Neural crest cell (in vitro differentiated cells): Measurements from ENCODE around the gene ARHGAP10. TPM values are rescaled to one million over a fixed set of nuclear protein-coding genes. Genes with fewer than 3 reads are reported as not detected.

ENCODE experiments used
- DNase-seq: peaks from one replicate; pipeline ENCODE4 v3.0.0; 2021; ENCODE audit warnings: low read depth, mixed read lengths, low spot score
- H3K27ac Mint-ChIP-seq: one replicate; pipeline ENCODE4 v1.8.0; 2021; ENCODE audit warnings: mild to moderate bottlenecking, mixed read lengths; ENCODE audit not compliant: unreplicated experiment
- H3K27me3 Mint-ChIP-seq: 2 replicates; pipeline ENCODE4 v1.8.0; 2021; ENCODE audit warnings: low read depth, mild to moderate bottlenecking, mixed read lengths
- H3K36me3 Mint-ChIP-seq: 2 replicates; pipeline ENCODE4 v1.8.0; 2021; ENCODE audit warnings: low read depth, mild to moderate bottlenecking, mixed read lengths
- H3K4me1 Mint-ChIP-seq: 2 replicates; pipeline ENCODE4 v1.8.0; 2021; ENCODE audit warnings: mixed read lengths
- H3K4me3 Mint-ChIP-seq: one replicate; pipeline ENCODE4 v1.8.0; 2021; ENCODE audit warnings: mild to moderate bottlenecking, mixed read lengths
- H3K9me3 Mint-ChIP-seq: 2 replicates; pipeline ENCODE4 v1.8.0; 2021; ENCODE audit warnings: mixed read lengths
- CTCF ChIP-seq: fragments of 200-600 bp; sonication (generic); conservative IDR thresholded peaks from 2 replicates; pipeline ENCODE4 v1.5.0; 2021; ENCODE audit warnings: antibody characterized with exemption, mild to moderate bottlenecking
- total RNA-seq: library from RNA; stranded (reverse); gene quantifications from 2 replicates; pipeline ENCODE4 v1.2.1, GENCODE V29; 2021

Gene ARHGAP10
- total RNA-seq, 1 donor from 2014 or later, result 4.0 TPM

- Mint-ChIP-seq H3K27me3 (no peaks in the 10 kb centered on the region), H3K36me3 (no peaks in the 10 kb centered on the region), H3K4me1 (peaks cover 6% of the 10 kb centered on the region), H3K9me3 (no peaks in the 10 kb centered on the region), H3K4me3 (no peak overlapping the region), H3K27ac (no peak overlapping the region)
- DNase-seq, result no peak
- no peak for TF ChIP-seq CTCF
Observed at GRCh38 chr4:148017801-148018200, 285.9 kb downstream of the ARHGAP10 start.

DNA sequence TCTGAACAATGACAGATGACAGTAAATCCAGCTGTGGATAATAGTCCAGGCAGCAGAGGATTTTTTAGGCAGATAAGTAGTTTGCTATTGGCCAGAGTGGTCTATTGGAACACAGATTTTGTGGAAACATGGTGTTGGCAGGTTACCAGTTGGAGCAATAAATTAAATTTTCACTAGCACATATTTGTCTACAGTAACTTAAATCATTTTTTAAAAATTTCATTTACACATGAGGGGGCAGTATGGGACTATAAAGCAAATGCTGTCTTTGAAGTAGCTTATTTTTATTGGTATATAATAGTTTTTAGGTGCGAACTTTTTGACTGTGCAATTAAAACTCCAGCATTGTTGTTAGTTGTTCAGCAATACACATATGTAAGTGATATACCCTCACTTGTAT is 289.8 kb downstream of the ARHGAP10 start:
- H3K27me3 Mint-ChIP-seq, result no peaks in the 10 kb centered on the region
- no peaks in the 10 kb centered on the region for H3K36me3 Mint-ChIP-seq

GRCh38 chr4:148022975-148023374 is 291.1 kb downstream of the ARHGAP10 start:
- TF ChIP-seq CTCF, result no peak
- H3K27ac Mint-ChIP-seq, result no peak overlapping the region
- H3K4me1 Mint-ChIP-seq, result peaks cover 14% of the 10 kb centered on the region
- peaks cover 3% of the 10 kb centered on the region for H3K9me3 Mint-ChIP-seq
- H3K27me3 Mint-ChIP-seq, result no peaks in the 10 kb centered on the region
- peaks cover 2% of the 10 kb centered on the region for H3K36me3 Mint-ChIP-seq
- H3K4me3 Mint-ChIP-seq, result no peak overlapping the region
- DNase-seq, result no peak

More for the DNA sequence above, 289.8 kb downstream of the ARHGAP10 start:
- DNase-seq, result no peak
- TF ChIP-seq CTCF, result no peak
- H3K9me3 Mint-ChIP-seq, result no peaks in the 10 kb centered on the region
- no peak overlapping the region for H3K27ac Mint-ChIP-seq
- no peak overlapping the region for H3K4me3 Mint-ChIP-seq
- H3K4me1 Mint-ChIP-seq, result peaks cover 10% of the 10 kb centered on the region

DNA sequence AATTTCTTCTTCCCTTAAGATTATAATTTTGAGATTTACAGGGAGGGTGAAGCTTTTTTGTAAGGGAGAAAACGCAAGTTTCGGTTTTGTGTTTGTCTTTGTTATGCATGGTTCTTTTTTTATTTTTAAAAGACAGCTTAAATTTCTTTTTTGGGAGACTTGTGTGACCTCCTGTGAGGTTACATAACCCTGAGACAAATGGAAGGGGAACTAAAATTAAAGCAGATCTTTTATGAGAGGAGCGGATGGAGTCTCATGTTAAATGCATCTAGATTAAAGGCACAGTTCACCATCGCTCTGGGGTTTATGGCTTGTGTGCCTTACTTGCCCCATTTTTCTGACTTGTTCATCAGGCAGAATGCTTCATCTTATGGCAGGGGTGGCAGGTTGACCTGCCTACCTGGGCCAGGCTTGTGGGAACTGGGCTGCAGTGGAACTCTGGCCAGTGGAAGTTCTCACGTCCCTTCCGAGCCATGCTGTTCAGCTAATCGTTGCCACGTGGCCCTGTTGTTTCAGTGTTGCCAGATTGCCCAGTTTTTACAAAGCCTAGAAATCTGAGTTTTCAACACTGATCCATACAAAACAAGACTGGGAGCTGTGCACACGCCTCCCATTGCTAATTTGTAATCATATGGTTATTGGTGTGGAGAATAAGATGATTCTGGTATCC is 291.8 kb downstream of the ARHGAP10 start:
- DNase-seq, result no peak
- no peak overlapping the region for H3K27ac Mint-ChIP-seq
- H3K4me1 Mint-ChIP-seq, result peaks cover 13% of the 10 kb centered on the region
- H3K9me3 Mint-ChIP-seq, result peaks cover 7% of the 10 kb centered on the region
- no peak overlapping the region for H3K4me3 Mint-ChIP-seq
- H3K27me3 Mint-ChIP-seq, result no peaks in the 10 kb centered on the region
- peaks cover 6% of the 10 kb centered on the region for H3K36me3 Mint-ChIP-seq
- no peak for TF ChIP-seq CTCF

DNA sequence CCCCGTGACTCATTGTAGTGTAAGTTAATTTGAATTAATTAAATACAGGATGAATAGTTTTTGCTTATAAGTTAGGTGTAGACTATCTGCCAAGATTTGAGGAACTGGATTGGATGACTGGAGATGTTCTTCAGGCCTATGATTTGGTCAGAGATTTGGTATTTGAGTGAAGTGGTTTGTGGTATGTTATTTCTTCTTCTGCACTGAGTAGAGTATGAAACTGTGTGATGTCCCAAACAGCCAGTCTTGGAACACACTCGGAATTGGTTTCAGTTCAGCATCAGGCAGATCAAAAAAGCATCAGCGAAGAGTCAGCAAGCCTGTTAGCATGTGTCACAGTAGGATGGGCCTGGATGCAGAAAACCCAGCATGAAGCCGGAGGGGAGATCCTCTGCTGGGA is 294.1 kb downstream of the ARHGAP10 start:
- Mint-ChIP-seq H3K27ac (no peak overlapping the region), H3K4me1 (peaks cover 28% of the 10 kb centered on the region), H3K36me3 (peaks cover 6% of the 10 kb centered on the region), H3K9me3 (peaks cover 7% of the 10 kb centered on the region), H3K4me3 (no peak overlapping the region), H3K27me3 (no peaks in the 10 kb centered on the region)
- TF ChIP-seq CTCF, result no peak
- DNase-seq, result no peak
